ENCODE data around the gene COX5A. TPM values are rescaled to one million over a fixed set of nuclear protein-coding genes. Genes with fewer than 3 reads are reported as not detected.
A peak's percentile ranks its signal among the peaks of the same experiment; 100 is the strongest.
"Not testable (repeated sequence)": the region's sequence is repeated elsewhere in the genome, so short reads cannot be mapped to it uniquely, and the experiment has no call there.

Gene COX5A
- total RNA-seq, 1 donor from 2014 or later = 1,582 TPM

DNA sequence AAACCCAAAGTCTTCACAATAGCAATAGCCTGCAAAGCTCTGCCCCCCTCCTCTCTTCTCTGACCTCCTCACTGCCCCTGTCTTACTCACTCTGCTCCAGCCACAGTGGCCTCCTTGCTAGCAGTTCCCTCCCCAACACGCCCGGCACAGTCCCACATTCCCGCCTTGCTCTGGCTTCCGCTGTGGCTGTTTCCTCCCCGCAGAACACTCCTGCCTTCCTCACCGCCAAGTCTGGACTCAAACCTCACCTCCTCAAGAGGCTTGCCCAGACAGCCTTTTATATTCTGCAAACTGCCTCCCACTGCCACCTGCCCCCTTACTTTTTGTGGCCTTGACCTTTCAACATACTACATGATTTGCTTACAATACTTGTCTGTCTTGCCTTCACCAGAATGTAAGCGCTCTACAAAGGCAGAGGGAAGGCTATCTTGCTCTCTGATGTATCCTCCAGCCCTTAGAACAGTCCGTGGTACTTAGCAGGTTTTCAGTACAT is 48.4 kb downstream of the COX5A start:
- ATAC-seq (ENCODE audit: poor library complexity) (peak; percentile 58), DNase-seq (peak; percentile 67)
- intact Hi-C loops (cut with DNase I) = no loop called here

GRCh38 chr15:74888716-74889115 is 49.2 kb downstream of the COX5A start:
- DNase-seq = peak; percentile 5
- intact Hi-C loops (cut with DNase I) = no loop called here
- no peak for ATAC-seq (ENCODE audit: poor library complexity)

- ATAC-seq (ENCODE audit: poor library complexity); DNase-seq; intact Hi-C loops (cut with DNase I): not testable (repeated sequence)
These were observed 50.2 kb downstream of the COX5A start for GRCh38 chr15:74887537-74888193.

- intact Hi-C loops (cut with DNase I) = no loop called here
- ATAC-seq (ENCODE audit: poor library complexity) (no peak), DNase-seq (no peak)
These were observed 52.4 kb downstream of the COX5A start for GRCh38 chr15:74885461-74885860.

DNA sequence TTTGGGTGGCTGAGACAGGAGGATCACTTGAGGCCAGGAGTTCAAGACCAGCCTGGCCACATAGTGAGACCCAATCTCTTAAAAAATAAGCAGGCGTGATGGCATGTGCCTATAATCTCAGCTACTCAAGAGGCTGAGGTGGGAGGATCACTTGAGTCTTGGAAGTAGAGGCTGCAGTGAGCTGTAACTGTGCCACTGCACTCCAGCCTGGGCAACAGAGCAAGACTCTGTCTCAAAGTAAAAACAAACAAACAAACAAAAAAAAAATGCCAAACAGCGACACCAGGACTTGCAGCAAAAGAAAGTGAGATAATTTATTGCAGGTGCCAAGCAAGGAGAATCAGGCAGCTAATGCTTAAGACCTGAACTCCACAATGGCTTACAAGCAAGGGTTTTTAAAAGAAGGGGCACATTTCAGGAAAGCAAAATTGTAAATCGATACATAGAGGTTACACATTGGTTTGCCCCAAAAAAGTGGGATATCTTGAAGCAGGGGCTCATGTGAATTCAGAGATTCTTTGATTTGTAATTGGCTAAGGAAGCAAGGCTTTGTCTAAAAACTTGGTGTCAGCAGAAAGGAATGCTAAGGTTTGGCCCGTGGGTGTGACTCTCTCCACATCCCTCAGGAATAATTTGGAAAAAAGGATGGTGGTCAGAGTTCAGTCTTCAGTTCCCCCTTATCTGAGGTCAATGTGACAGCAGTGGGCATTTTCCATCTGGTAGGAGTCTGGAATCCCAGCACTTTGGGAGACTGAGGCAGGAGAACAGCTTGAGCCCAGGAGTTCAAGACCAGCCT is 53.2 kb downstream of the COX5A start:
- DNase-seq = no peak
- intact Hi-C loops (cut with DNase I) = no loop called here
- ATAC-seq (ENCODE audit: poor library complexity) = no peak

GRCh38 chr15:74882528-74882927 is 55.3 kb downstream of the COX5A start:
- ATAC-seq (ENCODE audit: poor library complexity) (no peak), DNase-seq (peak; percentile 12)
- intact Hi-C loops (cut with DNase I) = no loop called here

DNA sequence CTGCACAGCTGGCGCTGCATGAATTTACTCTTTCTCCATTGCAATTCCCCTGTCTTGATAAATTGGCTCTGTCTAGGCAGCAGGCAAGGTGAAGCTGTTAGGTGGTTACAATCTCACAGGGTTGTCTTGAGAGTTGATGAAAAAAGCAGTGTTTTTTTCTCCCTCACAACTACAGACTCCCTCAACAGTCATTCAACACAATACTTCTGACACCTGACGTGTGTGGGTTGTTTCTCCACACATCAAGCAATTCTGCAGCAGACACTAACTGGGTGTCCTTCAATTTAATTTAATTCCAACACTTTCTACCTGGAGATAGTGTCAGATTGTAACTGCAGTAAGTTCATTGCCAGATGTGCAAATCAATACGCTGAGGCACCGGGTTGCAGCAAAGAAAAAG is 59.6 kb downstream of the COX5A start:
- intact Hi-C loops (cut with DNase I) = no loop called here
- DNase-seq (no peak), ATAC-seq (ENCODE audit: poor library complexity) (no peak)

- DNase-seq (peak; percentile 49), ATAC-seq (ENCODE audit: poor library complexity) (peak; percentile 14)
- intact Hi-C loops (cut with DNase I) = no loop called here
These were observed 64.0 kb downstream of the COX5A start for GRCh38 chr15:74873756-74874424.

DNA sequence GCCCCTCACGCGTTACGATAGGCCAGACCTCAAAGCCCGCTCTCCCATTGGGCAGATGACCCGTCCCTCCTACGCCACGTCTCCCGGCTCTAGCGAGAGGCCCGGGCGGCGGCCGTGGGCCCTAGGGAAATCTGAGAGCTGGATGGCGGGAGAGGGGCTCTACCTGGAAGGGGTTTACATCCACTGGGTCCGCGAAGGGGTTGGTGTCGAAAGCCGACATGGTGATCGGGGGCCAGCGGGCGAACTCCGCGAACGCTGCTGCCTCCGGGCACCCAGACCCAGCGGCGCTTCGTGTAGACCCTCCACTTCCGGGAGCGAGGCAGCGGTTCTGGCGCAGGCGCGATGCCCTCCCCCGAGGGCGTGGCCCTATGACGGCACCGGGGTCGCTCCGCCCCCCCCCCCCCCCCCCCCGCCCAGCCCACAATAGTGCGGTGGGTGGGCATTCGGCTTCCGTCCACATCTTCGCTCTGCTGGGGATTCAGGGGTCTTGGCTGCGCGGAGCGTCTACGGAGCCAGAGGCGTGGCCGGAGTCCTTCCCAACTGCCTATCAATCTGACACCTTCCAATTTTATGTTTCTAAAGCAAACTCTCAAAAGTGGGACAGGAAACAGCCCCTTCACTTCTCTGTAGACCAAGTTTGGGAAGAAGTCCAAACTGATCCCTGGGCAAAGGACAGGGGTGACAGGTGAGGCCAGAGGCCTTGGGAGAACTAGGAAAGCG is 64.7 kb downstream of the COX5A start, which contains the start of gene SCAMP2:
Gene SCAMP2 (minus strand): TSS at position 330 of the 720 bp plus-strand sequence. CDS start 110 bp downstream, at position 220.
- DNase-seq (peak; percentile 97), ATAC-seq (ENCODE audit: poor library complexity) (peak; percentile 95)
- intact Hi-C loops (cut with DNase I) = no loop called here

DNA sequence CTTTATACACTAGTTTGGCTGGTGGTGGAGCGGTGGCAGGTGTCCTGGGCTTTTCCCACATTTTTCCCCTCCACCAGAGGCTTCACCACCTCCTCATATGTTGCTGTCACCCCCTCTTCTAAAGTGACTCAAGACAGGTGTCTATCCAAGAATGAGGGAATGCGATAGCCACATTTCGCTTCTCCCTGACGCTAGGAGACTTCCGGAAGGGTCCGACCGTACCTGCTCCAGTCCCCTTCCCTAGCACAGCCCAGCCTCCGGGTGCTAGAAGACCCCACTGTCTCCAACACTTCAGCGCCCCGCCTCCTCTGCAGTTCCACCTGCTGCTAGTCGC is 65.2 kb downstream of the COX5A start:
- ATAC-seq (ENCODE audit: poor library complexity) (no peak), DNase-seq (no peak)
- intact Hi-C loops (cut with DNase I) = no loop called here

- ATAC-seq (ENCODE audit: poor library complexity) = no peak
- intact Hi-C loops (cut with DNase I) = no loop called here
- no peak for DNase-seq
These were observed 67.2 kb downstream of the COX5A start for GRCh38 chr15:74870436-74871215.

Other genes with a start within 250 kb of the COX5A start
- 14.4 TPM for gene EDC3, start 242.0 kb downstream of the COX5A start, total RNA-seq
- gene CYP1A1, start 212.5 kb downstream of the COX5A start, total RNA-seq = 0.30 TPM
- gene CYP1A2, start 189.2 kb downstream of the COX5A start, total RNA-seq = not detected
- gene CSK, start 156.0 kb downstream of the COX5A start, total RNA-seq = 45.5 TPM
- 20.6 TPM for gene LMAN1L, start 125.2 kb downstream of the COX5A start, total RNA-seq
- 3.6 TPM for gene CPLX3, start 111.4 kb downstream of the COX5A start, total RNA-seq
- 35.8 TPM for gene ULK3, start 94.9 kb downstream of the COX5A start, total RNA-seq
- gene SCAMP2, start 64.7 kb downstream of the COX5A start, total RNA-seq = 38.8 TPM
- 53.2 TPM for gene MPI, start 48.0 kb downstream of the COX5A start, total RNA-seq
- 115 TPM for gene FAM219B, start 31.2 kb downstream of the COX5A start, total RNA-seq
- 3.4 TPM for gene RPP25, start 18.7 kb upstream of the COX5A start, total RNA-seq
- gene SCAMP5, start 57.5 kb upstream of the COX5A start, total RNA-seq = 1.2 TPM
- 5.5 TPM for gene PPCDC, start 85.5 kb upstream of the COX5A start, total RNA-seq